HG03521 (cell line): ENCODE data around the gene NMNAT2.

ENCODE experiments used
- ATAC-seq: cut with Tn5 transposase; IDR thresholded peaks from one replicate; pipeline ENCODE4 v1.9.1; 2021; ENCODE audit warnings: mild to moderate bottlenecking, moderate library complexity; ENCODE audit not compliant: unreplicated experiment

Gene NMNAT2

GRCh38 chr1:183319606-183320005, 98.6 kb downstream of the NMNAT2 start:
- no peak for ATAC-seq

DNA sequence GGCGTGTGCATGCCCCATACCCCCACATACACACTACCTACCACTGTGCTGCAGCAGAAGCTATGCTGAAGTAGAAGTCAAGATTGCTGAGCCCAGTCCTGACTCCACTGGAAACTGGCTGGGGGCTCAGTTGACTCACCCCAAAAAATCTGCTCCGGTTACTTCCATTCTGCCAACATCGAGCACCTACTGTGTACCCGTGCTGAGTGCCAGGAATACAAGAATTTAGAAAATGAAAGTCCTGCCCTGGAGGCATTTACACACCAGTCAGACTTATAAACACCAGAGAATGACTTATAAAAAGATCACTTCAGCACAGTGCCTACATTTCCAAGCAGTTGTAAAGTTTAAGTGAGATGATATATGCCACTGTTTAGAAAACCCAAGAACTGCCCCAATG, 99.1 kb downstream of the NMNAT2 start:
- ATAC-seq = no peak

- no peak for ATAC-seq
Observed at GRCh38 chr1:183318433-183318832, 99.7 kb downstream of the NMNAT2 start.

- ATAC-seq = no peak
Observed at GRCh38 chr1:183315991-183316758, 102.0 kb downstream of the NMNAT2 start.

GRCh38 chr1:183313063-183313462, 105.1 kb downstream of the NMNAT2 start:
- ATAC-seq = no peak

DNA sequence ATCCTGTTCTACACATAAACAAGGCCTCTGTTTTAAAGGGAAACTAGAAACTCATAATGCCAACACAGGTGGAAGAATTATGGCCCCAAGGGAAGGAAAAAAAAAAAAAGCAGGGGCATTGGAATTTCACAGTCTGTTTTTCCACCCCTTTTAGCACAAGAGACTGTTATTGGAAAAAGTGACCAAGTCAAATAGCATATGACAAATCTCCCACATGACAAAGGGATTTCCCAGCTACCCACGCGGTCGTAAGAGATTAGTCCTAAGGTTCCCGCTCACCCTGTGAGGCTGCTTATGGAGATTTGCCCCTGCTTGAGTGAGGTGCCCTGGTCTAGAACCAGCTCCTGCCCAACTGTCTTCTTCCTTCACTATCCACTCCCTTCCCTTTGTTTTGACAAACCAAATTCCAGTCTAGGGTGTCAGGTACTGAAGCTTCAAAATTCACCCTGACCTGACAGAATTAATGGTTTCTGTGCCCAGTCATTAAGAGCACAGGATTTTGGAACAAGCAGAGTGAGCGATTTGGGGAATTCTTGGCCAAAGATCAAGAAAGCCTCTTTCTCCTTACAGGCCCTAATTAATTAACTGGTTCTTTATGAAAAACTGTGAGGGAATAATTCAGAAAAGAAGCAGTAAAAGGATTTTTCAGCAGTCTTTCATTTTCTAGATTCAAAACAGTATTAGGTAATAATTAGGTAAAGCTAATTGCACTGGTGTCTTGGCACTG, 107.3 kb downstream of the NMNAT2 start:
- no peak for ATAC-seq

DNA sequence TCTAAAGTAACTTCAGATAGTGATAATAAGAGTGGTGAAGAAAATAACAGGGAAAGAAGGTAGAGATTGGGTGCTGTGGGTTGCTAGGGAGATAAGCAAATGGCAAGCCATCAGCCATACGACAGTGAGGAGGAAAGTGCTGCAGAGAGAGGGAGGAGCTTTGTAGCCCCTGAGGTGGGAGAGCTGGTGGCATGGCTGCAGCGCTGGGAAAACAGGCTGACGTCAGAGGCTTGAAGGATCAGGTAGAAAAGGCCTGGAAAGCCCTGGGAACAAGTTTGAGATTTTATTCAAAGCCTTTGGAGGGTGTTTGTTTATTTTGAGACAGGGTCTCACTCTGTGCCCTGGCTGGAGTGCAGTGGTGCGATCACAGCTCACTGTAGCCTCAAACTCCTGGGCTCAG, 109.5 kb downstream of the NMNAT2 start:
- ATAC-seq = no peak

DNA sequence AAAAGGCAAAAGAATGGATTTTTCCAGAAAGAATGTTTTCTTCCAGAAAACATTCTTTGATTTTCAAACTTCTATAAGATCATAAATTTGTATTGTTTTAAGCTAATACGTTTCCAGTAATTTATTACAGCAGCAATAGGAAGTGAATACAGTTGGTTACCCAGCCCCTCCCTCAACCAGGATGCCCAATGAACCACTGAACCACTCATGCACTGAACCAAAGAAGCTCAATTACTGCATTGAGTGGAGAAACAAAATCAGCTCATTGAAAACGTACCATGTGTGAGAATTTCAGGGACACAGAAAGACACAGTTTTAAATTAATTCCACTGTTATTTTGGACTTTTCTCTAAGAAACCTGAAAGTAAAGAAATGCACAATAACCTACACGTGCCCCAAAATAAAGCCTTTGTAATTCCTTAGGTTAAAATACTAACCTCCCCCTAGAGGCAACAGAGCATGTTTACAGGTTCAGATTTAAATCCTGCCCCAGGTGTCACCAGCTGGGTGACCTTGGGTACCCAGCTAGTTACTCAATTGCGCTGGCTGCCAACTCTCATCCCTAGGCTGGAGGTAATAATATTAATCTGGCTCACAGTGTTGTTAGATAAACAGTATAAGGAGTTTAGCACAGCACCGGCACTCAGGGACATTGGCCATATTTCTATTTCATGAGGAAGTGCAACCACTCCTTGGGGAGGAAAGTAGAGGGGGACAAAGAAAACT, 111.7 kb downstream of the NMNAT2 start:
- ATAC-seq = no peak

GRCh38 chr1:183304440-183305107, 113.6 kb downstream of the NMNAT2 start:
- ATAC-seq = no peak

DNA sequence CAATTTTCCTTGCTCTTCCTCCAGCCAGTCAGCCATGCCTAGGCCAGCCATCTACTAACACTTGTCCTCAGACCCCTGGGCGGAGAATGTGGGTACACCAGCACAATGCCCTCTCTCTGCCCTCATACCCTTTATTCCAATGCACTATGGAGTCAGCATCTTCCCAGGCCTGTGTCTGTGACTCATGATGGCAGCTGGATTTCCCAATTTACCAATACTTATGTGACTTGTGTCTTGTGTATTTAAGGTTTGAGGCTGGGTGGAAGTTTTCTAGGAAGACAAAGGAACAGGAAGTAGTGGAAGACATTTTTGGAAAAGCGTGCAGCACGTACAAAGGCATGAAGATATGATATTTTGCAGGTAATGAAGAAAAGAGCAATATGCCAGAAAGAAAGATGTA, 114.3 kb downstream of the NMNAT2 start:
- ATAC-seq = no peak

DNA sequence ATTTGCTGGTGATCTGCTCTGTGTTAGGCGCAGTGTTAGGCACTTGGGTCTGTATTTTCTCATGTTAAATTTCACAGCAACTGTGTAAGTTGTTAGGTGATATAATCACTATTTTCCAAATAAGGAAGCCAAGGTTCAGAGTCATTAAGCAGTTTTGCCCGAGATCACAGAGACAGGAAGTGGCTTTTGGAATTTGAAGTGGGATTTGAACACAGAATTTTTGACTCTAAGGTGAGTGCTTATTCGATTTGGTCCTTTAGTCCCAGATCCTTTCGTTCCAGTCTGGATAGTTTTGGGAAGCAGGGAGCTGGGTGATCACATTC, 114.9 kb downstream of the NMNAT2 start:
- no peak for ATAC-seq

- ATAC-seq = no peak
Observed at GRCh38 chr1:183302452-183303322, 115.5 kb downstream of the NMNAT2 start.

DNA sequence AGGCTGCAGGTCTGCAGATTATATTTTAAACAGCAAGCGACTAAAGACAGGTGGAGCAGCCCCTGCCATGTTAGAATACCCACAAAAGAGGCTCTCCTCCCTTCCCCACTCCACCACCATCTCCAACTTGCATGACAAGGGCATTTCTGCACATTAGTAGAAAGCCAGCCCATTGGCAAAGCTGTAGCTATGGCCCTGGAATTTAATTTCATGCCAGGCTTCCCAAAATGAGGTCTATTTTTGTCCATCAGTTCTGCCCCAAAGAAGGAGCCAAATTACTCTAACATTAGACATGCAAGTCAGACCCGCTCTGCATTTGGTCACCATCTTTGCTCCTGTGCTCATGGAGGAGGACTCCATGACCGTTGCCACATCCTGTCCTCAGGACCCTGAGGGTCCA, 116.9 kb downstream of the NMNAT2 start:
- ATAC-seq = no peak

DNA sequence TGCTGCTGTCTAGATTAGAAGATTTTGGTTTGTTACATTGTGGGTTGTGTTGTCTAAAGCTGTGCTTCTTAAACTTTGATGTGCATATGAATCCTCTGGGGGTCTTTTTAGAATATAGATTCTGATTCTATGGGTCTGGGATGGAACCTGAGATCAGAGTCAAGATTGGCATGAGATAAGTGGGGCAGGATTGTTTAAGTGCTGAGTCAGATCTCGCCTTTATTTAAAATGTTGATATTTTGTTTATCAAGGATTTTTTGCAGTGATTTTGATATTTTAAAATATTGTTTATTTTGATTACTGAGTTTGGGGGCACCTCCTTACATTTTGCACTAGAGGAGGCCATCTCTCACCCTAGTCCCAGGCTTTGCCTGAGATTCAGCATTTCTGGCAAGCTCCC, 117.4 kb downstream of the NMNAT2 start:
- no peak for ATAC-seq

- no peak for ATAC-seq
Observed at GRCh38 chr1:183300395-183300794, 117.8 kb downstream of the NMNAT2 start.

GRCh38 chr1:183296782-183297181, 121.4 kb downstream of the NMNAT2 start:
- no peak for ATAC-seq

- no peak for ATAC-seq
Observed at GRCh38 chr1:183295521-183295920, 122.7 kb downstream of the NMNAT2 start.

DNA sequence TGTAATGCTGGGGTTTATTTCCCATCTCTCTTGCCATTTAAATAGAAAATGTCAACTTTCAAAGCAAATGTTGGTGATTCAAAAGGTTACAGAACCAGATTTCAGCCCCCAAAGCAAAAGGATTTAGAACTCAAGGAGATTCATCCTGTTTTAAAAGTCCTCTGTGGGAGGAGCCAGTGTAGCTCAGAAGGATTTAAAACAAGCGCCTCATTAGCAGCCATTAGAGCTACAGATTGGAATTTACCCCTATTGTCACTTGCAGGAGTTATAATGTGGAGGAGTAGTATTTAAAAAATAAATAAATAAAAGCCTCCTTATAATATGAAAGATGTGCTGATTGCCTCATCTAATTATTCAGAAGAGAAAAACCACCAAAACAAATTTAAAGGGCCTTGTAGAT, 124.3 kb downstream of the NMNAT2 start:
- no peak for ATAC-seq

- no peak for ATAC-seq
Observed at GRCh38 chr1:183293241-183293640, 124.9 kb downstream of the NMNAT2 start.

GRCh38 chr1:183291802-183292514, 126.2 kb downstream of the NMNAT2 start:
- no peak for ATAC-seq
